ENCODE data around the gene MLNR.

The MLNR gene

DNA sequence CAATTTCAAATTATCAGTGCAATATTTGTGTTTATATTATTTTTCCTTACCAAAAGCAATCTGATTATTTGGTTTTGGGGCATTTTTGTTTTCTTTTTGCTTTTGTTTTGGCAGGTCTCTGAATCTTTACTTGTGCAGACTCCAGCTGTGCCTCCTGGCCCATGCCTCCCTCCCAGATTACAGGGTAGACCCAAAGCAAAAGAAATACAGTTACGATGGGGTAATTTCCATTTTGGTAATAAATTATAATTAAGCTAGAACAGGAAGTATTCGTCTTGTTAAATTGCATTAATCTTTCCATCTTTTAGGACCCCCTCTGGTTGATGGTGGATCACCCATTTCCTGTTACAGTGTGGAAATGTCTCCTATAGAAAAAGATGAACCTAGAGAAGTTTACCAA lies 29.2 kb upstream of the MLNR start:
- TF ChIP-seq POLR2A (IDR thresholded peaks at IDR 0.05; ENCODE audit: extremely low read depth, insufficient read length) (no peak), CTCF (IDR thresholded peaks at IDR 0.05; ENCODE audit: low read depth, low read length) (no peak), MAX (IDR thresholded peaks at IDR 0.05; ENCODE audit: low read depth, low read length) (no peak), MYC (IDR thresholded peaks at IDR 0.05; ENCODE audit: low read depth, low read length) (no peak)
- no peak overlapping the region for H3K4me3 ChIP-seq (ENCODE audit: low read depth, low read length)
- DNase-seq (ENCODE audit: low read depth) = no peak

- no peak overlapping the region for H3K4me3 ChIP-seq (ENCODE audit: low read depth, low read length)
- DNase-seq (ENCODE audit: low read depth) = no peak
- no peak for TF ChIP-seq POLR2A (IDR thresholded peaks at IDR 0.05; ENCODE audit: extremely low read depth, insufficient read length)
- TF ChIP-seq CTCF (IDR thresholded peaks at IDR 0.05; ENCODE audit: low read depth, low read length) = no peak
- TF ChIP-seq MYC (IDR thresholded peaks at IDR 0.05; ENCODE audit: low read depth, low read length) = no peak
- TF ChIP-seq MAX (IDR thresholded peaks at IDR 0.05; ENCODE audit: low read depth, low read length) = no peak
Observed at GRCh38 chr13:49206641-49207040, 13.5 kb upstream of the MLNR start.

GRCh38 chr13:49208619-49209018 lies 11.5 kb upstream of the MLNR start:
- TF ChIP-seq MYC (IDR thresholded peaks at IDR 0.05; ENCODE audit: low read depth, low read length) (no peak), MAX (IDR thresholded peaks at IDR 0.05; ENCODE audit: low read depth, low read length) (no peak)
- H3K4me3 ChIP-seq (ENCODE audit: low read depth, low read length) = no peak overlapping the region
- no peak for DNase-seq (ENCODE audit: low read depth)

- DNase-seq (ENCODE audit: low read depth) = no peak
- TF ChIP-seq CTCF (IDR thresholded peaks at IDR 0.05; ENCODE audit: low read depth, low read length) (no peak), MYC (IDR thresholded peaks at IDR 0.05; ENCODE audit: low read depth, low read length) (no peak), MAX (IDR thresholded peaks at IDR 0.05; ENCODE audit: low read depth, low read length) (no peak), POLR2A (IDR thresholded peaks at IDR 0.05; ENCODE audit: extremely low read depth, insufficient read length) (no peak)
- no peak overlapping the region for H3K4me3 ChIP-seq (ENCODE audit: low read depth, low read length)
Observed at GRCh38 chr13:49210114-49210513, 10.0 kb upstream of the MLNR start.

DNA sequence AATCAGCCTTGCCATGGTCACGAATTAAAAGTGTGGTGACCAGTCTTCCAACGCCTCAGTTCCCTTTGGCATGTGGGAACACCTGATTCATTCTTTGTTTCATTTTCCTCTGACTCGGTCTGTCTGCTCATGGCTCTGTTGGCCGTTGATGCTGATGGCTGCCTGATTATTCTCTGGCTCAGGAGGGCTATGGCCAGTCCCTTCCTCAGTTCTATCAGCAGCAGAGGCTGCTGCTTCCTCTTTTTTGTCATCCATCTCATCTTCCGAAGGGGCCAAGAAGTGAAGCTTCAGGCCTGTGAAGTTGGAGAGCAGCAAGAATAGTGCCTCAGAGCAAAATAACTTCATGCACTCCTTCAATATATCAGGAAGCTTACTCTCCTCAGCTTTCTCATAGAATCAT lies 9.5 kb upstream of the MLNR start:
- no peak for TF ChIP-seq POLR2A (IDR thresholded peaks at IDR 0.05; ENCODE audit: extremely low read depth, insufficient read length)
- no peak for TF ChIP-seq MYC (IDR thresholded peaks at IDR 0.05; ENCODE audit: low read depth, low read length)
- TF ChIP-seq CTCF (IDR thresholded peaks at IDR 0.05; ENCODE audit: low read depth, low read length) = no peak
- no peak for TF ChIP-seq MAX (IDR thresholded peaks at IDR 0.05; ENCODE audit: low read depth, low read length)
- no peak overlapping the region for H3K4me3 ChIP-seq (ENCODE audit: low read depth, low read length)
- peak; percentile 23 for DNase-seq (ENCODE audit: low read depth)

- DNase-seq (ENCODE audit: low read depth) = peak; percentile 37
- TF ChIP-seq CTCF (IDR thresholded peaks at IDR 0.05; ENCODE audit: low read depth, low read length) (no peak), MYC (IDR thresholded peaks at IDR 0.05; ENCODE audit: low read depth, low read length) (no peak), POLR2A (IDR thresholded peaks at IDR 0.05; ENCODE audit: extremely low read depth, insufficient read length) (no peak), MAX (IDR thresholded peaks at IDR 0.05; ENCODE audit: low read depth, low read length) (no peak)
- no peak overlapping the region for H3K4me3 ChIP-seq (ENCODE audit: low read depth, low read length)
Observed at GRCh38 chr13:49213539-49213938, 6.6 kb upstream of the MLNR start.

Data from NB4 (cell line).